GM21390 (cell line): Measurements from ENCODE around the gene SPDEF.

Source experiments
- ATAC-seq: cut with Tn5 transposase; IDR thresholded peaks from one replicate; pipeline ENCODE4 v1.9.1; 2021; ENCODE audit not compliant: unreplicated experiment

SPDEF gene

DNA sequence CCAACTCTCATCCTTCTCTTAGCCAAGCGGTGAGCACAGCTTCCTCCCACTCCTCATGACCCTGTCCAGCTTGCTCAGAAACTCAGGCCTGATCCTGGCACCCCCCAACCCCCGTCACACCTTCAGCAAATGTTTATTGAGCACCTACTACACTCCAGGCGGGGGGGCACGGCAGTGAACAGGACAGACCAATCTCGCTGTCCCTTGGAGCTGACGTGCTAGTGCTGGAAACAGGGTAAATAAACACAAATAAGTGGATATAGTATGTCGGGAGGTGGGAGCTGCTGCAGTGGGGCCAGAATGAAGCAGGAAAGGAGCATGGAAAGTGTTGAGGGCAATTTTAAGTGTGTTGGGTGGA lies 7.4 kb upstream of the SPDEF start:
- ATAC-seq, result no peak

DNA sequence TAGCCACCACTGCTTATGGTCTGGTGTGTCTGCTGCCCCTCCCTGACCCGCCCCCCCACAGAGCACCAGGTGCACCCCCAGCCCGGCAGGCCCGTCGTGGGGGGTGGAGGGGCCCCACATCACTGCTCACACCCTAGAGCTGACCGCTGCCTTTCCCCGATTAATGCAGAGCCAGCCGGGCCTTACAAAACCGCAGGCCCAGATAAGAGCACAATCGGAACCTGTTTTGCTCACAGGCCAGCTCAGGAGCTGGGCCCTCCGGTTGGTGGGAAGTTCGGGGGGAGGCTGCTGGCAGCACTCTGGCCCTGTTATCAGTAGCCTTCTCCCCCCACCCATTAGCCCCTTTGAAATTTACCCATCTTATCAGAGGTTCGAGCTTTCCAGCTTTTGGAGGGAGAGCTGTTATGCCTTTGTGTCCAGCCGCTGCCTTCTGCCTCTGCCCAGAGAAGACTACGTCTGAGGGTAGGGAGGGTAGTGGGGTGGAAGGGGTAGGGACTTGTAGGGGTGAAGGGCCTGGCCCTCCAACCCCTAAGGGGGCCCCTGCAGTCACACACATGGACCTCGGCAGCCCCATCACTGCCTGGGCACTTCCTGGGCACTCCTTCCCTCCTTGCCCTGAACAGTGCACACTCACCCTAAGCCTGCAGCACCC lies 6.9 kb upstream of the SPDEF start:
- ATAC-seq, result no peak

GRCh38 chr6:34562350-34562749 lies 6.2 kb upstream of the SPDEF start:
- ATAC-seq, result no peak

DNA sequence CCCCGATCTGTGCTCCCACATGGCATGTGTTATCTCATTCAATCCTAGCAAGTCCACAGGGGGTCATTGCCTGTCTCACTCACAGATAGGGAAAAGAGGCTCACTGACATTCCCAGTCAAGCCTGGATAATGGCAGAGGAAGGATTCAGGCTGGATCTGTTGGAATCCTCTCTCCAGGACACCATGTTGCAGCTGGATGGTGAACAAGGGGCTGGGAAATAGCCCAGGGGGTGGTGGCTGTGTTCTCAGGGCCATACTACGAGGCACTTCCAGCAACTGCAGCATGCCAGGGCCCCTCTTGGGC lies 5.0 kb upstream of the SPDEF start:
- ATAC-seq, result no peak

- no peak for ATAC-seq
These were observed 4.5 kb upstream of the SPDEF start for GRCh38 chr6:34560366-34561226.

DNA sequence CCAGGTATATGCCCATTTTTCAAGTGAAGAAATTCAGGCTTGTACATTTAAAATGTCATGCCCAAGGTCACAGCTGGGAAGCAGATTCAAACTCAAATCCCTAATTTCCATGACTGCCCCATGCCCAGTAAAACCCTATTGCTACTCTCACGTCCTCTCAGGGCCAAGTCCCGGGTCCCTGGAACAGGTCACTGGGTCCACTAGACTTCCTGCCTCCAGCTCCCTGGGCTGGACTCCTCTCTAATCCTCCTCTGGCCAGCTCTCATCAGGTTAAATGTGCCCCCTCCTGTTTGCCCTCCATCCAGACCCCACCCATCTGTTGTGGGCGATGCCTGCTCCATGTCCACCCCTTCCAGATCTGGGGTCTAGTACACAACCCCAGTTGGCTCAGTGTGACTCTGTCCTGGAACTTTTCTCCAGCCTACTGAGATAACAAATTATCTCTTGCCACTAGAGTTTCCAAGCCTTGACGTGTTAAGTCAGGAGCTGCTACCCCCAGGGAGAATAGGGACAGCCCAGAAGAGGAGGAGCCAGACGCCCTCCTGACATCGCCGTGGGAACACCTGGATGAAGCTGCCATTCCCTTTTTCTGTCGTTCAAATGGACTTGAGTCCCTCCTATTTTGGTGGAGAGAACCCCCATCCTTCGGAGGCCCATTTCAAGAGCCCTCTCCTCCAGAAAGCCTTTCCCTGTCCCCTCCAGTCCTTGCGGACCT lies 3.7 kb upstream of the SPDEF start:
- ATAC-seq, result no peak

DNA sequence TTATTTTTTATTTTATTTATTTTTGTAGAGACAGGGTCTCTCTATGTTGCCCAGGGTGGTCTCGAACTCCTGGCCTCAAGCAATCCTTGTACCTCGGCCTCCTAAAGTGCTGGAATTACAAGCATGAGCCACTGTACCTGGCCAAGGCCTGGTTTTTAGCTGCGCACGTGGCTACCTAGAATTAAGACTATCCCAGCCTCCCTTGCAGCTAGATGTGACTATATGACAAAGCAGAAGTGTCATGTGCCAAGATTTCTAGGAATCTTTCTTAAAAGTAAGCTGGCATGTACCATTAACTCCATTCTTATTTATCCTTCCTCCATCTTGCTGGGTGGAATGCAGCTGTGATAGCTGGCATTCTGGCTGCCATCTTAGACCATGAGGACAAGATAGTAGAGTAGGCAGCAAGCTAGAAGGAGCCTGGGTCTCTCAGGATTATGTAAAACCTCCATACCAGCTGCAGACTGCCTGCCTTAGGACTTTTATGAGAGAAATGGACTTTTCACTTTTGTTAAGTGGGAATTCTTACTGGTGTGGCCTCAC lies 2.1 kb upstream of the SPDEF start:
- ATAC-seq, result no peak

DNA sequence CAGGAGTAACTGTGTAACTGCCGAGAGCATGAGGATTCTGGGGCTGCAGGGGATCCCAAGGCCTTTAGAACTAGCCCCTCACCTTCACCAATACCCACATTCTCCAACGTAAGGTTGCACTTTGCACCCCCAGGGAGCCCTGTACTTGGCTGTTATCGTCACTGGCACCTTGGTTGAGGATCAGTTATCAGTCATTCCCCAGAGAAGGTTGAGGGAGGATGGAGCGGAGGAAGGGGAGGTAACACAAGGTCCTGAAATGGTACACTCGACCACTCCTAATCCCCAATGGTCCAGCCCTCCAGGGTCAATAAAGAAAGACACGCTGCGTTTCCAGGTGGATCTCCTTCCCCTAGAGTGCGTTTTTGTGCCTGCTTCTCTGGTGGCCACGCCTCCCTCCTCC lies 1.1 kb upstream of the SPDEF start:
- ATAC-seq, result no peak

DNA sequence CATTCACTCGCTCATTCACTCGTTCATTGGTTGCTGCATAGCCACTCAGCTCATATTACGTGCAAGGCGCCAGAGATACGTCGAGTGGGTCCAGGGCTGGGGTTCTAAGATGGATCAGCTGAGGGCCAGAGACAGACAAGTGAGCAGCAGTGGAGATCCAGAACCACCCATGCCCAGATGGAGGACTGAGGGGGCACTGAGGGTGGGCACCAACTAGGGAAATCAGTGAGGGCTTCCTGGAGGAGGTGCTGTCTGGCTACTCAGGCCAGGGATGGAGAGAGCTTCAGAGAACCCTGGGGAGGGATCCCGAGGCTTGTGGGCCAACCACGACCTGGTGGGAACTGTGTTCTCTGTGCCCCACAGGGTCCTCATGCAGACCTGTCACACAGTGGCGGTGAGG lies 364 bp upstream of the SPDEF start:
- no peak for ATAC-seq

GRCh38 chr6:34555328-34555727 lies 801 bp downstream of the SPDEF start:
- no peak for ATAC-seq

- no peak for ATAC-seq
These were observed 1.2 kb downstream of the SPDEF start for GRCh38 chr6:34555007-34555322.

DNA sequence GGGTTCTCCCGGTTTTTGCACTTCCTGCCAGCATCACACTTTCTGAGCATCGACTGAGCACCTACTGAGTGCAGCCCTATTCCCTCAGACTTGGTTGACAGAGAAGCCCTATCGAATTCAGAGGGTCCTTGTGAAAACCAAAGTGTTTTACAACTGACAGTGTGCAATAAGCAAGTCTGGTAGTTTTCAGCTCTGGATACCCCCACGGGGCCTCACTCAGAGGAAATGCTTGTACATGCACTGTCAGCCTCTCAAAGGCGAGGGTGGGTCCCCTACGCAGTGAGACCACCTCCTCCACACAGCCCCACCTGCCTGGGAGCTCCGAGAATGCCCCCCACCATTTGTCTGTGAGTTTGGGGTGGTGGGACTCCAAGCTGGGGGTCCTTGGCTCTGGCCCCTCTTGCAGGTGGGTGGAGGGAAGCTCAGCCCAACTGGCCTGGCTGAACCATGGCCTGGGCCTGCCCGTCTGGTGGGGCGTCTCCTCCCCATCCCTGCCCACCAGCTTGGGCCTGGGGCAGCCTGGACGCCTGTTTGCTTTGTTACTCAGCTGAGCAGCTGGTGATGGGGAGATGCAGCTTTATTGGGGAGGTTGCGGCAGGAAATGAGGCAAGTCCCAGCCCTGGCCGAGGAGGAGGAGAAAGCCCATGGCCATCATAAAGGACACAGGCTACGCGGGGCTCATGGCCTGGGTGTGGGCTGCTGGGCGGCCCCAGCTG lies 1.7 kb downstream of the SPDEF start:
- ATAC-seq, result no peak

DNA sequence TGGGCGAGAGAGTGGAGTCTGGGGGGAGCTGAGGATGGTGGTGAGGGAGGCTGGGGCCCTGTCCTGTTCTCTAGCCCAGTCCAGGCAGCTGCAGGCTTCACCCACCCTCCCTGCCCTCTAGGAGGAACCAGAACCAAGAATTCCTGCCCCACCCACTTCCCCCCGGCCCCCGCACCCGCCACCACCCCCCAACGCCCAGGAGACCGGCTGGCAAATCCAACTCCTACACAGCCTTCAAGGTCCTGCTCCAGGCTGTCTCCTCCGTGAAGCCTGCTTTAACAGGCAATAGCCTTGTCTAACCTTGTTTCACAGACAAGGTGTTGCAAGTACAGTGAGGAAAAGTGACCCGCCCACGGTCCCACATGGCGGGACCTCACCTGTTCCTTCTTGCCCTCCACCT lies 2.4 kb downstream of the SPDEF start:
- no peak for ATAC-seq

DNA sequence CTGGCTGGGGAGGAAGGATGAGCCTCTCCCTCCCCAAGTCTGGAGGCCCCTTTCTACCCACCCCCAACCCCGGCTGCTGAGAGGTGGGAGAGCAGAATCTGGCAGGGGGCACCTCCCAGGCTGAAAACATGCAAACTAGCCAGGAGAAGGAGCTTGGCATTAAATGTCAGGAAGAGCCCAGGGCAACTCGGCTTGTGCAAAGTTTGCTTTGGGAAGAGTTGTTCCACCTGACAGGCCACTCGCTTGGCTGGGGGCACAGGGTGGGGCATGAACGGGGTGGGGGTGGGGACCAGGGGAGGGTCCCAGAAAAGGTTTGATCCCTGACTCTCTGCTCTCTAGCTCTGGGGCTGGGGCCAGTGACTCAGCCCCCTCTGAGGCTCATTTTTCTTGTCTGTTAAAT lies 3.0 kb downstream of the SPDEF start:
- no peak for ATAC-seq

GRCh38 chr6:34552620-34553019 lies 3.5 kb downstream of the SPDEF start:
- no peak for ATAC-seq

- no peak for ATAC-seq
These were observed 4.4 kb downstream of the SPDEF start for GRCh38 chr6:34551720-34552119.

- ATAC-seq, result no peak
These were observed 6.3 kb downstream of the SPDEF start for GRCh38 chr6:34549804-34550202.

DNA sequence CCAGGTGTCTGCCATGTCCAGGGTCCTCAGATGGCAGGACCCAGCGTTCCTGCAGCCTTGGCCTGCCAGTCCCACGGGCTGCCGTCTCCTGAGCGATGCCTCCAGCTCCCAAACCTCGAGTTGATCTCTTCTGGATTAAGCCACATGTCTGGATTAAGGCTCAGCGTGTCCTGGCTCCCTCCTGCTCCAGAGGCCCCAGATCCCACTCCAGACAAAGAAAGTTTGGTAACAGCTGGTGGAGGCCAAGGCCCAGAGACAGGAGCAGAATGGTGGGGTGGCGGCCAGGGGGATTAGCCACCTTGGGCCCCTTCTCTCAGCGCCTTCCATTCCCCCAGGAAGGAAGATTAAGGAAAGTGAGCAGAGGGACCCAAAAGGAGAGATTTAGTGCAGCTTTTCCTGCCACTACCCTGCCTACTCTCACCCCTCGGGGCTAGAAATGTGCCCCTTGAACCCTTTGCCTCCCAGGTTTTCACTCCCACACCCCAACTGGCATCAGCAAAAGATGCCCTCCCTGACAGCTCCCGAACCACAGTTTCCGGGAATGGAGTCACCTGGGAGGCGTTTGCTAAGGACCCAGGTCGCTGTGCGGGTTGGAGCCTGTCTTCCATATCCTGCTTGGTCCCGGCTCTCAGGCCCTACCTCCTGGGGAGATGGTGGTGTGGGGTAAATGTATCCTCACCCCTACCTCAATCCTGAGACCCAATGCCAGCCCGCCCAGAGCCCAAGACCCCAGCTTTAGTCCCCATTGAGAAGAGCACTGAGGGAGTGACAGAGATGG lies 6.9 kb downstream of the SPDEF start:
- ATAC-seq, result no peak

DNA sequence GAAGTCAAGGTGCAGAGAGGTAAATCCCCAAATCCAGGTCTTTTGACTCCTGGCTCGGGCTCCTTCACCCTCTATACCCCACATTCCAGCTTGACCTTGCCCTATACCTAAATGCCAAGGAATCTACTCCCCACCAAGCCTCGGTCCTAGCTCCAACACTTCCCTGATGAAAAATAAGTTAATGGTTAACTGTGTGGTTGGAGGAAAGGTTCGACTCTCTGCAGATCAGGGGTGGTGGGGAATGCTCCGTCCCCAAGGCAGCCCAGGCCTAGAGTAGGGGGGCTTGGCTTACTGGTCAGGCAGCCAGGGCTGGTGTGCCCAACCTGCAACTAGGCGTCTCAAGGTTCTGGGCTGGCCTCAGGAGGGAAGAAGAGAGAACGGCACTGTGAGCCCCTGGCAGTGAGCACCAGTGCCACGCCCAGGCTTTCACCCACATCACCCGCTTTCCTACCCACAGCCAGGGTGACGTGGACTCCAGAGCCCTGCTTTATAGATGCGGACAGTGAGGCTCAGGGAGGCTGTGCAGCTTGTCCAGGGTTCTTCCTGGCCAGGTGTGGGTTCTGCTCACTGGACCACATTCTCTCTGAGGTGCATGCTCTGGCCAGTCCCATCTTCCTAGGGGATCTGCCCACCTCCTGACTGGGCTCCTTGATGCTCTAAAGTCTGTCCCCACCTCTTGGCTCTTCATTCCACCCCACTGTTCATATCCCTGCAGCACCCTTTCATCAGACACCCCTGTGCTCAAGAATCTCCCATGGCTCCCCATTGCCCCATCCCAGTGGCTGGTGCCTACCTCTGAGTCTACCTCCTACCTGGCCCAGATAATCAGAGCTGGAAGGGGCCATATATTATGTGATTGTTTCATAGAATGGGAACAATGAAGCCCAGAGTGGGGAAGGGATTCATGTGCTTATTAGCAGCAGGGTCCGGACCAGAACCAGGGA lies 8.2 kb downstream of the SPDEF start:
- ATAC-seq, result no peak
